ENCODE results near the gene NUP93. TPM values are rescaled to one million over a fixed set of nuclear protein-coding genes. Genes with fewer than 3 reads are reported as not detected.

Gene NUP93
- total and polyA plus RNA-seq, 2 of the 8 experiments (the other 6 are each of a cell fraction or from before 2014, with no cell fraction given), result 147 to 201 TPM

DNA sequence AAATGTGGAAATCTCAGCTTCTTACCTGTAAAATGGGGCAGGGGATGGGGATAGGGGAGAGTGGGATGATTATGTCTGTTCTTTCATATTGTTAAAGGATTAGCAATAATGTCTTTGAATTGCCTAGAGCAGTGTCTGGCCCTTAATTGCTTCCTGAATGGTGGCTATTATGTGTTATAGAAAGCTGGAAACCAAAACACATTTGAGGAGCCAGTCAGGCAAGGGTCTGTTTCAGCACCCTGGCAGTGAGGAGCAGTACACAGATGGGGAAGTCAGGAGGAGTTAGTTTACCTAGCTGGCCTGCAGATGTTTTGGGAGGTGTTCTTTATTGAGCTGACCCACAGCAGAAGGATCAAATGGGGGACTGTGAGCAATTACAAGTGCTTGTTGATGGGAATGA, 63.0 kb downstream of the NUP93 start (continued):
- TF ChIP-seq, protein P1, sequence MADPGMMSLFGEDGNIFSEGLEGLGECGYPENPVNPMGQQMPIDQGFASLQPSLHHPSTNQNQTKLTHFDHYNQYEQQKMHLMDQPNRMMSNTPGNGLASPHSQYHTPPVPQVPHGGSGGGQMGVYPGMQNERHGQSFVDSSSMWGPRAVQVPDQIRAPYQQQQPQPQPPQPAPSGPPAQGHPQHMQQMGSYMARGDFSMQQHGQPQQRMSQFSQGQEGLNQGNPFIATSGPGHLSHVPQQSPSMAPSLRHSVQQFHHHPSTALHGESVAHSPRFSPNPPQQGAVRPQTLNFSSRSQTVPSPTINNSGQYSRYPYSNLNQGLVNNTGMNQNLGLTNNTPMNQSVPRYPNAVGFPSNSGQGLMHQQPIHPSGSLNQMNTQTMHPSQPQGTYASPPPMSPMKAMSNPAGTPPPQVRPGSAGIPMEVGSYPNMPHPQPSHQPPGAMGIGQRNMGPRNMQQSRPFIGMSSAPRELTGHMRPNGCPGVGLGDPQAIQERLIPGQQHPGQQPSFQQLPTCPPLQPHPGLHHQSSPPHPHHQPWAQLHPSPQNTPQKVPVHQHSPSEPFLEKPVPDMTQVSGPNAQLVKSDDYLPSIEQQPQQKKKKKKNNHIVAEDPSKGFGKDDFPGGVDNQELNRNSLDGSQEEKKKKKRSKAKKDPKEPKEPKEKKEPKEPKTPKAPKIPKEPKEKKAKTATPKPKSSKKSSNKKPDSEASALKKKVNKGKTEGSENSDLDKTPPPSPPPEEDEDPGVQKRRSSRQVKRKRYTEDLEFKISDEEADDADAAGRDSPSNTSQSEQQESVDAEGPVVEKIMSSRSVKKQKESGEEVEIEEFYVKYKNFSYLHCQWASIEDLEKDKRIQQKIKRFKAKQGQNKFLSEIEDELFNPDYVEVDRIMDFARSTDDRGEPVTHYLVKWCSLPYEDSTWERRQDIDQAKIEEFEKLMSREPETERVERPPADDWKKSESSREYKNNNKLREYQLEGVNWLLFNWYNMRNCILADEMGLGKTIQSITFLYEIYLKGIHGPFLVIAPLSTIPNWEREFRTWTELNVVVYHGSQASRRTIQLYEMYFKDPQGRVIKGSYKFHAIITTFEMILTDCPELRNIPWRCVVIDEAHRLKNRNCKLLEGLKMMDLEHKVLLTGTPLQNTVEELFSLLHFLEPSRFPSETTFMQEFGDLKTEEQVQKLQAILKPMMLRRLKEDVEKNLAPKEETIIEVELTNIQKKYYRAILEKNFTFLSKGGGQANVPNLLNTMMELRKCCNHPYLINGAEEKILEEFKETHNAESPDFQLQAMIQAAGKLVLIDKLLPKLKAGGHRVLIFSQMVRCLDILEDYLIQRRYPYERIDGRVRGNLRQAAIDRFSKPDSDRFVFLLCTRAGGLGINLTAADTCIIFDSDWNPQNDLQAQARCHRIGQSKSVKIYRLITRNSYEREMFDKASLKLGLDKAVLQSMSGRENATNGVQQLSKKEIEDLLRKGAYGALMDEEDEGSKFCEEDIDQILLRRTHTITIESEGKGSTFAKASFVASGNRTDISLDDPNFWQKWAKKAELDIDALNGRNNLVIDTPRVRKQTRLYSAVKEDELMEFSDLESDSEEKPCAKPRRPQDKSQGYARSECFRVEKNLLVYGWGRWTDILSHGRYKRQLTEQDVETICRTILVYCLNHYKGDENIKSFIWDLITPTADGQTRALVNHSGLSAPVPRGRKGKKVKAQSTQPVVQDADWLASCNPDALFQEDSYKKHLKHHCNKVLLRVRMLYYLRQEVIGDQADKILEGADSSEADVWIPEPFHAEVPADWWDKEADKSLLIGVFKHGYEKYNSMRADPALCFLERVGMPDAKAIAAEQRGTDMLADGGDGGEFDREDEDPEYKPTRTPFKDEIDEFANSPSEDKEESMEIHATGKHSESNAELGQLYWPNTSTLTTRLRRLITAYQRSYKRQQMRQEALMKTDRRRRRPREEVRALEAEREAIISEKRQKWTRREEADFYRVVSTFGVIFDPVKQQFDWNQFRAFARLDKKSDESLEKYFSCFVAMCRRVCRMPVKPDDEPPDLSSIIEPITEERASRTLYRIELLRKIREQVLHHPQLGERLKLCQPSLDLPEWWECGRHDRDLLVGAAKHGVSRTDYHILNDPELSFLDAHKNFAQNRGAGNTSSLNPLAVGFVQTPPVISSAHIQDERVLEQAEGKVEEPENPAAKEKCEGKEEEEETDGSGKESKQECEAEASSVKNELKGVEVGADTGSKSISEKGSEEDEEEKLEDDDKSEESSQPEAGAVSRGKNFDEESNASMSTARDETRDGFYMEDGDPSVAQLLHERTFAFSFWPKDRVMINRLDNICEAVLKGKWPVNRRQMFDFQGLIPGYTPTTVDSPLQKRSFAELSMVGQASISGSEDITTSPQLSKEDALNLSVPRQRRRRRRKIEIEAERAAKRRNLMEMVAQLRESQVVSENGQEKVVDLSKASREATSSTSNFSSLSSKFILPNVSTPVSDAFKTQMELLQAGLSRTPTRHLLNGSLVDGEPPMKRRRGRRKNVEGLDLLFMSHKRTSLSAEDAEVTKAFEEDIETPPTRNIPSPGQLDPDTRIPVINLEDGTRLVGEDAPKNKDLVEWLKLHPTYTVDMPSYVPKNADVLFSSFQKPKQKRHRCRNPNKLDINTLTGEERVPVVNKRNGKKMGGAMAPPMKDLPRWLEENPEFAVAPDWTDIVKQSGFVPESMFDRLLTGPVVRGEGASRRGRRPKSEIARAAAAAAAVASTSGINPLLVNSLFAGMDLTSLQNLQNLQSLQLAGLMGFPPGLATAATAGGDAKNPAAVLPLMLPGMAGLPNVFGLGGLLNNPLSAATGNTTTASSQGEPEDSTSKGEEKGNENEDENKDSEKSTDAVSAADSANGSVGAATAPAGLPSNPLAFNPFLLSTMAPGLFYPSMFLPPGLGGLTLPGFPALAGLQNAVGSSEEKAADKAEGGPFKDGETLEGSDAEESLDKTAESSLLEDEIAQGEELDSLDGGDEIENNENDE (IDR thresholded peaks at IDR 0.05; ENCODE audit: insufficient replicate concordance, low read length), result no peak
- no peak for TF ChIP-seq SP1 (IDR thresholded peaks at IDR 0.05; ENCODE audit: low read depth, low read length)
- no peak for TF ChIP-seq NRF1 (IDR thresholded peaks at IDR 0.05; ENCODE audit: low read depth, low read length)
- TF ChIP-seq BACH1 (IDR thresholded peaks at IDR 0.05; ENCODE audit: low read length), result no peak
- TF ChIP-seq EGR1 (IDR thresholded peaks at IDR 0.05; ENCODE audit: borderline replicate concordance, low read depth, low read length), result no peak
- no peak for TF ChIP-seq SP4 (IDR thresholded peaks at IDR 0.05; ENCODE audit: low read length)
- TF ChIP-seq FOSL1 (IDR thresholded peaks at IDR 0.05; ENCODE audit: insufficient read depth, low read depth, low read length), result no peak
- no peak for TF ChIP-seq YY1 (IDR thresholded peaks at IDR 0.05; ENCODE audit: low read depth, low read length)

All from H1 (cell line).